Measurements from ENCODE around the gene YPEL1. TPM values are rescaled to one million over a fixed set of nuclear protein-coding genes. Genes with fewer than 3 reads are reported as not detected.

The YPEL1 gene
- total RNA-seq = 1.2 and 1.6 TPM in 2 replicates

DNA sequence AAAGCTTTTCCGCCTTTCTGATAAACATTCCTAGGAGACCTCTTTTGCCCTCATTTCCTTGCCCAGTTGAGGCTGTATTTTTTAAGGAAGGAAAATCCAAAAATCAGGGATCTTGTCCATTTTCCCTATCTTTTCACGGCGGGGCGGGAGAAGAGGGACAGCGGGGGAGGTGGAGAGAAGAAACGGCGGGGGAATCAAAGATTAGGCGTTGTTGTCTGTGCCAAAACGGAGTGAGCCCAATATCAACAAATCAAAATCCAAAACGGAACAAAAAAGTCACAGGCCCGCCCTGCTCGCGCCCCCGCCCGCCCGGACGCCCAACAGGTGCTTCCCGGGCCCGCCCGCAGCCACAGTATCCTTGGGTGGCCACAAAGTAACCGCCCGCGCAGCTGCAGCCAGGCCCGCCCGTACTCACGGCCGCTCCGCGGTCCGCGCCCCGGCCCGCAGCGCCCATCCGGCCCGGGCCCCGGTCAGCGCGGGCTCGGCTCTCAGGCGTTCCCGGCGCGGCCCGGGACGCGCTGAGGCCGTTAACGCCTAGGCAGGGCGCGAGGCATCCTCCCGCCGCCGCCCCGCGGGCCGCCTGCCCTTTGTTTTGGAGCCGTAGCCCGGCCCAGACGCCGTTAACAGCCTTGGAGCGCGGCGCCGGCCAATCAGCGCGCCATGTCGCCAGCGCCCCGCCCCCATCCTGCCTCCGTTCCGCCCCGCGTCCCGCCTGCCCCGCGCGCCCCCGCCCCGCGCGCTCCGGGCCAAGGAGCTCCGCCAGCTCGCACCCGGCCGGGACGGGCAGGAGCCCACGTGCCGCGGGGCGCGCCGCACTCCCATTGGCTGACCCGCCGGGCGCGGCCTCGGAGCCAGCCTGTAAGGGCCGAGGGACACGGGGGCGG is at the start of gene YPEL1:
YPEL1 (minus strand) TSS at position 595 of the 884 bp plus-strand sequence. CDS start 25,050 bp downstream, outside the sequence.

Other genes starting within 250 kb of the YPEL1 start
- gene RIMBP3C, start 184.3 kb downstream of the YPEL1 start, total RNA-seq = 0.20 TPM in 1 of 2 replicates, not detected in the other
- 22.9 and 24.6 TPM in 2 replicates for gene UBE2L3, start 168.1 kb downstream of the YPEL1 start, total RNA-seq
- 8.5 and 12.9 TPM in 2 replicates for gene YDJC, start 105.8 kb downstream of the YPEL1 start, total RNA-seq
- 0.20 and 0.26 TPM in 2 replicates for gene CCDC116, start 103.0 kb downstream of the YPEL1 start, total RNA-seq
- 20.9 and 22.8 TPM in 2 replicates for gene SDF2L1, start 93.5 kb downstream of the YPEL1 start, total RNA-seq
- 20.3 and 24.8 TPM in 2 replicates for gene PPIL2, start 69.8 kb downstream of the YPEL1 start, total RNA-seq
- gene MAPK1, start 131.9 kb upstream of the YPEL1 start, total RNA-seq = 80.9 and 87.1 TPM in 2 replicates
- gene PPM1F, start 217.1 kb upstream of the YPEL1 start, total RNA-seq = 44.3 and 70.9 TPM in 2 replicates
- 19.3 and 31.0 TPM in 2 replicates for gene TOP3B, start 247.0 kb upstream of the YPEL1 start, total RNA-seq